PC-9 (cell line): ENCODE results near the gene KIAA1671. TPM values are rescaled to one million over a fixed set of nuclear protein-coding genes. Genes with fewer than 3 reads are reported as not detected.

Experiments used
- BruUV-seq: library from RNA; stranded (reverse); fragments of 400-500 nt; replicated peaks from 2 replicates; lab custom pipeline; 2021; lab: Mats Ljungman, UMichigan
- CTCF ChIA-PET: fragments of 300-600 bp; sonication (Branson Sonifier 250); formaldehyde crosslinking; loops from one replicate; lab custom pipeline; 2022; ENCODE audit warnings: antibody characterized with exemption; lab: Charles Lee
- POLR2A ChIA-PET: fragments of 300-600 bp; sonication (Branson Sonifier 250); formaldehyde crosslinking; loops from one replicate; lab custom pipeline; 2022; ENCODE audit warnings: antibody characterized with exemption; ENCODE audit not compliant: unreplicated experiment; lab: Charles Lee
- DNase-seq, 2 experiments: peaks; one replicate each; pipeline versions ENCODE4 v3.0.0 to v3.0.0-alpha.2; 2015 to 2022; ENCODE audit warnings: mixed read lengths in 1 of 2
- H2AFZ ChIP-seq: fragments of 200-600 bp; sonication (generic); 2 replicates; pipeline ENCODE4 v1.8.1; 2017; ENCODE audit warnings: antibody characterized with exemption
- H3F3A ChIP-seq: fragments of 200-600 bp; sonication (generic); 2 replicates; pipeline ENCODE4 v1.8.1; 2017; ENCODE audit warnings: antibody characterized with exemption, mild to moderate bottlenecking, low read depth; ENCODE audit not compliant: insufficient read depth
- H3K27ac ChIP-seq: fragments of 200-600 bp; sonication (generic); 2 replicates; pipeline ENCODE4 v1.6.1; 2016; ENCODE audit warnings: mixed run types
- H3K27me3 ChIP-seq: fragments of 200-600 bp; sonication (generic); 2 replicates; pipeline ENCODE4 v1.6.1; 2016; ENCODE audit warnings: low read depth, mixed run types; ENCODE audit not compliant: insufficient read depth
- H3K36me3 ChIP-seq: fragments of 200-600 bp; sonication (generic); 2 replicates; pipeline ENCODE4 v1.6.1; 2016; ENCODE audit warnings: low read depth, mixed run types
- H3K4me1 ChIP-seq: fragments of 200-600 bp; sonication (generic); replicated peaks from 2 replicates; pipeline ENCODE4 v1.6.1; 2016; ENCODE audit warnings: mixed run types; ENCODE audit not compliant: insufficient read depth
- H3K4me2 ChIP-seq: fragments of 200-600 bp; sonication (generic); 2 replicates; pipeline ENCODE4 v1.6.1; 2017; ENCODE audit warnings: mixed run types
- H3K4me3 ChIP-seq: fragments of 200-600 bp; sonication (generic); 2 replicates; pipeline ENCODE4 v1.6.1; 2016; ENCODE audit warnings: mixed run types
- H3K79me2 ChIP-seq: fragments of 200-600 bp; sonication (generic); 2 replicates; pipeline ENCODE4 v1.6.1; 2017; ENCODE audit warnings: low read depth, mixed run types
- H3K9me2 ChIP-seq: fragments of 200-600 bp; sonication (generic); 2 replicates; pipeline ENCODE4 v1.8.1; 2017; ENCODE audit warnings: mild to moderate bottlenecking; ENCODE audit not compliant: insufficient read depth
- H3K9me3 ChIP-seq: fragments of 200-600 bp; sonication (generic); 2 replicates; pipeline ENCODE4 v1.8.1; 2016; ENCODE audit warnings: low read depth; ENCODE audit not compliant: insufficient read depth
- H4K20me1 ChIP-seq: fragments of 200-600 bp; sonication (generic); 2 replicates; pipeline ENCODE4 v1.8.1; 2017; ENCODE audit not compliant: insufficient read depth
- EZH2 ChIP-seq: fragments of 200-600 bp; sonication (generic); IDR thresholded peaks from 2 replicates; pipeline ENCODE4 v1.8.0; 2017; ENCODE audit warnings: antibody characterized with exemption, low read depth
- intact Hi-C: fragments of 100-400 bp; cut with micrococcal nuclease; formaldehyde crosslinking; loops from one replicate; pipeline ENCODE4 v1.10.0; 2022; ENCODE audit not compliant: unreplicated experiment
- total RNA-seq: library from RNA; stranded (reverse); gene quantifications from 2 replicates; pipeline ENCODE4 v1.2.3, GENCODE V29; 2021
- TF ChIP-seq, protein P1 (sequence below): fragments of 200-600 bp; sonication (generic); conservative IDR thresholded peaks from 2 replicates; pipeline ENCODE4 v1.6.1; 2017; ENCODE audit warnings: mixed run types, antibody characterized with exemption, mild to moderate bottlenecking, moderate library complexity

KIAA1671 gene
- total RNA-seq, 1 experiment from 2014 or later = 44.3 TPM

DNA sequence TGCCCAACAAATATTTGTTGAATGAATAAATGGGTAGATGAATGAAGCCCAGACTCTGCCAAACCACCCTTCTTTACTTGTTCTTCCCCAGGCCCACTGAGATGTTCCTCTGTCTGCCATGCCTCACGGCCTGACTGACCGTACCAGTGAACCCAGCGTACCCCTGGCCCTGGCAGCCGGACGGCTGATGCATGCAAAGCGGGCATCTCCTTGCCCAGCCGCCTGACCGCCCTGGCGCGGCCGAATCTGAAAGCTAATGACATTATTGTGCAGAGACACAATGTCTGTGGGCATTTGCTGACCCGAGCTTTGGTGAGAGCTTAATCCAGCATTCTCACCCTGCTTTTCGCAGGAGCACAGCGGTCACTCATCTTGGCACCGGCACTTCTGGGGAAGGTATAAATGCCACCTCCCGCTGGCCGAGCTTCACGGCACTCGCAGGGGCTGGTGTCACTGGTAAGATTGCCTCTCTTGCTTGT, 266.7 kb downstream of the KIAA1671 start, which contains the start of gene CRYBB2:
Gene CRYBB2 (plus strand): TSS at position 429 of the 479 bp plus-strand sequence. CDS start 1,791 bp downstream, outside the sequence.
- CTCF ChIA-PET = no interaction called here
- no peaks in the 10 kb centered on the region for H3K36me3 ChIP-seq
- no peaks in the 10 kb centered on the region for H3K4me1 ChIP-seq
- no peaks in the 10 kb centered on the region for H3K9me2 ChIP-seq
- H3K9me3 ChIP-seq = no peaks in the 10 kb centered on the region
- no peak within 1 kb of the TSS for H3K27ac ChIP-seq
- no peaks in the 10 kb centered on the region for H3K79me2 ChIP-seq
- intact Hi-C loops = no loop called here
- BruUV-seq = no TSS peak
- H3F3A ChIP-seq = no peaks in the 10 kb centered on the region
- H3K27me3 ChIP-seq = 0 out of 2 replicates have a peak, but pooled peaks cover 4% of the 10 kb centered on the region
- POLR2A ChIA-PET = no interaction called here
- no peak within 1 kb of the TSS for H3K4me2 ChIP-seq
- no peak for DNase-seq
- TF ChIP-seq EZH2 = no peak
- TF ChIP-seq, protein P1, sequence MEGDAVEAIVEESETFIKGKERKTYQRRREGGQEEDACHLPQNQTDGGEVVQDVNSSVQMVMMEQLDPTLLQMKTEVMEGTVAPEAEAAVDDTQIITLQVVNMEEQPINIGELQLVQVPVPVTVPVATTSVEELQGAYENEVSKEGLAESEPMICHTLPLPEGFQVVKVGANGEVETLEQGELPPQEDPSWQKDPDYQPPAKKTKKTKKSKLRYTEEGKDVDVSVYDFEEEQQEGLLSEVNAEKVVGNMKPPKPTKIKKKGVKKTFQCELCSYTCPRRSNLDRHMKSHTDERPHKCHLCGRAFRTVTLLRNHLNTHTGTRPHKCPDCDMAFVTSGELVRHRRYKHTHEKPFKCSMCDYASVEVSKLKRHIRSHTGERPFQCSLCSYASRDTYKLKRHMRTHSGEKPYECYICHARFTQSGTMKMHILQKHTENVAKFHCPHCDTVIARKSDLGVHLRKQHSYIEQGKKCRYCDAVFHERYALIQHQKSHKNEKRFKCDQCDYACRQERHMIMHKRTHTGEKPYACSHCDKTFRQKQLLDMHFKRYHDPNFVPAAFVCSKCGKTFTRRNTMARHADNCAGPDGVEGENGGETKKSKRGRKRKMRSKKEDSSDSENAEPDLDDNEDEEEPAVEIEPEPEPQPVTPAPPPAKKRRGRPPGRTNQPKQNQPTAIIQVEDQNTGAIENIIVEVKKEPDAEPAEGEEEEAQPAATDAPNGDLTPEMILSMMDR = no peak
- H4K20me1 ChIP-seq = no peaks in the 10 kb centered on the region
- H3K4me3 ChIP-seq = no peak within 1 kb of the TSS
- H2AFZ ChIP-seq = no peak within 1 kb of the TSS

DNA sequence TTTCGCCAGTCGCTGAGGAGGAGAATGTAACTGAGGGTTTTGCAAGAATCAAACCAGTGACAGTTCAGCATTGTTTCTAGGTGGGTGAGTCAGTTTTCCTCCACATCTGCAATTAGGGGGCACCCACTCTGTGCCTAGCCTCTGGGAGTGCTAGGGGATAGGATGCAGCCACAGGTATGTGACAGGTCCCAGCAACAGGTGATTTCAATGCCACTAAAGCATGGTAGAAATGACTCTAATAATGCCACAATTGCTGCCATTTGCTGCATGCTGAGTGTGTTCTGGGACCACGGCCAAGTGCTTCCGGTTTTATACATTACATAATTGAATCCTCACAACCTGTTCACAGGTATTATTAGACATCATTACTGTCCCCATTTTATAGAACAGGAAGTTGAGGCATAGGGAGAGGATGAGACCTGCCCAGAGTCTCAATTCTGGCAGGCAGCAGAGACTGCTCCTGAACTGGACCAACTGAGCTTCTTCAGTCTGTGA, 267.5 kb downstream of the KIAA1671 start:
- CTCF ChIA-PET = no interaction called here
- no peak for TF ChIP-seq EZH2
- TF ChIP-seq, protein P1 = no peak
- no peak for DNase-seq
- POLR2A ChIA-PET = no interaction called here
- Histone ChIP-seq H3K27ac (no peak overlapping the region), H3K4me2 (no peak overlapping the region), H3K79me2 (no peaks in the 10 kb centered on the region), H3K4me3 (no peak overlapping the region), H3K4me1 (no peaks in the 10 kb centered on the region), H3F3A (no peaks in the 10 kb centered on the region), H4K20me1 (no peaks in the 10 kb centered on the region), H3K36me3 (no peaks in the 10 kb centered on the region), H3K9me3 (no peaks in the 10 kb centered on the region), H3K27me3 (0 out of 2 replicates have a peak, but pooled peaks cover 4% of the 10 kb centered on the region), H2AFZ (no peak overlapping the region), H3K9me2 (no peaks in the 10 kb centered on the region)
- BruUV-seq = no TSS peak
- intact Hi-C loops = no loop called here

DNA sequence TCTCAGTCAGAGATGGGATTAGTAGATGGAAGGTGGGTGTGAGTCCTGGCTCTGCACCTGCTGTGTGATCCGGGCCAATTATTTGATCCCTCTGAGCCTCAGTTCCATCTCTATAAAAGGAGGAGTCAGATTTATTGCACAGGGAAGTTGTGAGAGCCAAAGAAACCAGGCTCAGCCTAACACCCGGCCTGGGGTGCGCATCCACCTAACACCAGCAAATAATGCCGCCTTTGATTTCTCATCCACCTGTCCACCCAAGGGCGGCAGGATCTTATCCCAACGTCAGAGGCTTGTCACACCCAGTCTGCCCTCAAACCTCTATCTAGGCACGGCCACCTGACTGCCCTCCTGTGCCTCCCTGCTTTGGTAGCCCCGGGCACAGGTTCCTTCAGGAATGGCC, 269.3 kb downstream of the KIAA1671 start:
- no peak for TF ChIP-seq EZH2
- TF ChIP-seq, protein P1 = no peak
- Histone ChIP-seq H2AFZ (no peak overlapping the region), H3K4me3 (no peak overlapping the region), H3K79me2 (no peaks in the 10 kb centered on the region), H3K27ac (no peak overlapping the region), H3F3A (no peaks in the 10 kb centered on the region), H3K4me1 (no peaks in the 10 kb centered on the region), H3K27me3 (0 out of 2 replicates have a peak, but pooled peaks cover 4% of the 10 kb centered on the region), H3K9me3 (no peaks in the 10 kb centered on the region), H3K9me2 (no peaks in the 10 kb centered on the region), H3K36me3 (no peaks in the 10 kb centered on the region), H3K4me2 (no peak overlapping the region), H4K20me1 (no peaks in the 10 kb centered on the region)
- POLR2A ChIA-PET = no interaction called here
- BruUV-seq = no TSS peak
- no peak for DNase-seq
- intact Hi-C loops = no loop called here
- CTCF ChIA-PET = no interaction called here
